NB4 (cell line): ENCODE results near the gene EGFL7.

Source experiments
- MYC ChIP-seq: IDR thresholded peaks from 2 replicates; pipeline ENCODE4 v1.6.1; 2011; ENCODE audit warnings: low read depth, low read length
- POLR2A ChIP-seq: IDR thresholded peaks from 2 replicates; pipeline ENCODE4 v1.6.1; 2011; ENCODE audit warnings: mild to moderate bottlenecking; ENCODE audit not compliant: insufficient read length; ENCODE audit errors: extremely low read depth
- TF ChIP-seq, protein P1 (sequence below): IDR thresholded peaks from one replicate; pipeline ENCODE4 v1.5.1; 2012; ENCODE audit warnings: low read depth, low read length
- TF ChIP-seq, protein P2 (sequence below): IDR thresholded peaks from 2 replicates; pipeline ENCODE4 v1.6.1; 2011; ENCODE audit warnings: low read depth, low read length

DNA sequence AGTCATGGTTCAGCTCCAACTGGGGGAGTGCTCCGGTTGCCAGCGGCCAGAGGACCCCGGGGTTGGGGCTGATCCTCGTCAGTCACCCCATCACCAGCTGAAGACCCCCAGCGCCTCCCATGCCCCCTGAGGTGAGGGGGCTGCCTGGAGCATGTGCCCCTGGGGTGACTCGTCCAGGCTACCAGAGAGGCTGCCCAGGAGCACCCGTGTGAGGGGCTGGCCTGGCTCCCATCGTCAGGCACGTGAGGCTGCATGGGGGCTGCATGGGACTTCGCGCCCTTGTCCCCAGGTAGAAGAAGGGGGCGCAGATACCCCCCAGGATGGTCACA, 46.4 kb upstream of the EGFL7 start:
- TF ChIP-seq, protein P1, sequence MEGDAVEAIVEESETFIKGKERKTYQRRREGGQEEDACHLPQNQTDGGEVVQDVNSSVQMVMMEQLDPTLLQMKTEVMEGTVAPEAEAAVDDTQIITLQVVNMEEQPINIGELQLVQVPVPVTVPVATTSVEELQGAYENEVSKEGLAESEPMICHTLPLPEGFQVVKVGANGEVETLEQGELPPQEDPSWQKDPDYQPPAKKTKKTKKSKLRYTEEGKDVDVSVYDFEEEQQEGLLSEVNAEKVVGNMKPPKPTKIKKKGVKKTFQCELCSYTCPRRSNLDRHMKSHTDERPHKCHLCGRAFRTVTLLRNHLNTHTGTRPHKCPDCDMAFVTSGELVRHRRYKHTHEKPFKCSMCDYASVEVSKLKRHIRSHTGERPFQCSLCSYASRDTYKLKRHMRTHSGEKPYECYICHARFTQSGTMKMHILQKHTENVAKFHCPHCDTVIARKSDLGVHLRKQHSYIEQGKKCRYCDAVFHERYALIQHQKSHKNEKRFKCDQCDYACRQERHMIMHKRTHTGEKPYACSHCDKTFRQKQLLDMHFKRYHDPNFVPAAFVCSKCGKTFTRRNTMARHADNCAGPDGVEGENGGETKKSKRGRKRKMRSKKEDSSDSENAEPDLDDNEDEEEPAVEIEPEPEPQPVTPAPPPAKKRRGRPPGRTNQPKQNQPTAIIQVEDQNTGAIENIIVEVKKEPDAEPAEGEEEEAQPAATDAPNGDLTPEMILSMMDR = no peak
- TF ChIP-seq POLR2A = no peak
- TF ChIP-seq, protein P2, sequence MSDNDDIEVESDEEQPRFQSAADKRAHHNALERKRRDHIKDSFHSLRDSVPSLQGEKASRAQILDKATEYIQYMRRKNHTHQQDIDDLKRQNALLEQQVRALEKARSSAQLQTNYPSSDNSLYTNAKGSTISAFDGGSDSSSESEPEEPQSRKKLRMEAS = no peak
- no peak for TF ChIP-seq MYC
